HepG2 (cell line): ENCODE data around the gene TSC22D1.
"Not testable (repeated sequence)": the region's sequence is repeated elsewhere in the genome, so short reads cannot be mapped to it uniquely, and the experiment has no call there.

Experiments used
- CENPT ChIP-seq: sonication (generic); formaldehyde crosslinking; IDR thresholded peaks from 2 replicates; pipeline ENCODE4 v1.8.0; 2022; ENCODE audit warnings: low read depth, mild to moderate bottlenecking, moderate library complexity, missing genetic modification reagents
- ZNF776 ChIP-seq: sonication (generic); formaldehyde crosslinking; IDR thresholded peaks from 2 replicates; pipeline ENCODE4 v1.4.0; 2020; ENCODE audit warnings: mild to moderate bottlenecking, missing genetic modification reagents
- TF ChIP-seq, protein P1 (sequence below), 2 experiments: IDR thresholded peaks; 2 replicates each; pipeline ENCODE4 v1.6.1; 2011 to 2012; ENCODE audit warnings: low read length in 2 of 2, borderline replicate concordance in 1 of 2, low read depth in 1 of 2, mild to moderate bottlenecking in 1 of 2, moderate library complexity in 1 of 2
- TF ChIP-seq, protein P2 (sequence below): sonication (generic); formaldehyde crosslinking; IDR thresholded peaks from 2 replicates; pipeline ENCODE4 v1.4.0; 2020; ENCODE audit warnings: missing genetic modification reagents

DNA sequence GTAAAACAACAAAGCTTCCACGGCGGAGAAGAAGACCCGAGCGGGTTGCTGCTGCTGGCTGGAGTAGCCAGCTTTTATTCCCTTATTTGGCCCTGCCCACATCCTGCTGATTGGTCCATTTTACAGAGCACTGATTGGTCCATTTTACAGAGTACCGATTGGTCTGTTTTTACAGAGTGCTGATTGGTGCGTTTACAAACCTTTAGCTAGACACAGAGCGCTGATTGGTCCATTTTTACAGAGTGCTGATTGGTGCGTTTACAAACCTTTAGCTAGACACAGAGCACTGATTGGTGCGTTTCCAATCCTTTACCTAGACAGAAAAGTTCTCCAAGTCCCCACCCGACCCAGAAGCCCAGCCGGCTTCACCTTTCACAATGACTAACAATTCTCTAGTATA, 119.9 kb downstream of the TSC22D1 start:
- TF ChIP-seq, protein P1, sequence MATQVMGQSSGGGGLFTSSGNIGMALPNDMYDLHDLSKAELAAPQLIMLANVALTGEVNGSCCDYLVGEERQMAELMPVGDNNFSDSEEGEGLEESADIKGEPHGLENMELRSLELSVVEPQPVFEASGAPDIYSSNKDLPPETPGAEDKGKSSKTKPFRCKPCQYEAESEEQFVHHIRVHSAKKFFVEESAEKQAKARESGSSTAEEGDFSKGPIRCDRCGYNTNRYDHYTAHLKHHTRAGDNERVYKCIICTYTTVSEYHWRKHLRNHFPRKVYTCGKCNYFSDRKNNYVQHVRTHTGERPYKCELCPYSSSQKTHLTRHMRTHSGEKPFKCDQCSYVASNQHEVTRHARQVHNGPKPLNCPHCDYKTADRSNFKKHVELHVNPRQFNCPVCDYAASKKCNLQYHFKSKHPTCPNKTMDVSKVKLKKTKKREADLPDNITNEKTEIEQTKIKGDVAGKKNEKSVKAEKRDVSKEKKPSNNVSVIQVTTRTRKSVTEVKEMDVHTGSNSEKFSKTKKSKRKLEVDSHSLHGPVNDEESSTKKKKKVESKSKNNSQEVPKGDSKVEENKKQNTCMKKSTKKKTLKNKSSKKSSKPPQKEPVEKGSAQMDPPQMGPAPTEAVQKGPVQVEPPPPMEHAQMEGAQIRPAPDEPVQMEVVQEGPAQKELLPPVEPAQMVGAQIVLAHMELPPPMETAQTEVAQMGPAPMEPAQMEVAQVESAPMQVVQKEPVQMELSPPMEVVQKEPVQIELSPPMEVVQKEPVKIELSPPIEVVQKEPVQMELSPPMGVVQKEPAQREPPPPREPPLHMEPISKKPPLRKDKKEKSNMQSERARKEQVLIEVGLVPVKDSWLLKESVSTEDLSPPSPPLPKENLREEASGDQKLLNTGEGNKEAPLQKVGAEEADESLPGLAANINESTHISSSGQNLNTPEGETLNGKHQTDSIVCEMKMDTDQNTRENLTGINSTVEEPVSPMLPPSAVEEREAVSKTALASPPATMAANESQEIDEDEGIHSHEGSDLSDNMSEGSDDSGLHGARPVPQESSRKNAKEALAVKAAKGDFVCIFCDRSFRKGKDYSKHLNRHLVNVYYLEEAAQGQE (IDR thresholded peaks at IDR 0.05; ENCODE audit: borderline replicate concordance in 1 of 2, low read depth in 1 of 2, low read length in 2 of 2): not testable (repeated sequence)
- TF ChIP-seq, protein P2, sequence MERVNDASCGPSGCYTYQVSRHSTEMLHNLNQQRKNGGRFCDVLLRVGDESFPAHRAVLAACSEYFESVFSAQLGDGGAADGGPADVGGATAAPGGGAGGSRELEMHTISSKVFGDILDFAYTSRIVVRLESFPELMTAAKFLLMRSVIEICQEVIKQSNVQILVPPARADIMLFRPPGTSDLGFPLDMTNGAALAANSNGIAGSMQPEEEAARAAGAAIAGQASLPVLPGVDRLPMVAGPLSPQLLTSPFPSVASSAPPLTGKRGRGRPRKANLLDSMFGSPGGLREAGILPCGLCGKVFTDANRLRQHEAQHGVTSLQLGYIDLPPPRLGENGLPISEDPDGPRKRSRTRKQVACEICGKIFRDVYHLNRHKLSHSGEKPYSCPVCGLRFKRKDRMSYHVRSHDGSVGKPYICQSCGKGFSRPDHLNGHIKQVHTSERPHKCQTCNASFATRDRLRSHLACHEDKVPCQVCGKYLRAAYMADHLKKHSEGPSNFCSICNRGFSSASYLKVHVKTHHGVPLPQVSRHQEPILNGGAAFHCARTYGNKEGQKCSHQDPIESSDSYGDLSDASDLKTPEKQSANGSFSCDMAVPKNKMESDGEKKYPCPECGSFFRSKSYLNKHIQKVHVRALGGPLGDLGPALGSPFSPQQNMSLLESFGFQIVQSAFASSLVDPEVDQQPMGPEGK: not testable (repeated sequence)
- TF ChIP-seq ZNF776, CENPT (CRISPR knock-in tag): not testable (repeated sequence)
